ENCODE measurements around the gene PIM1. TPM values are rescaled to one million over a fixed set of nuclear protein-coding genes. Genes with fewer than 3 reads are reported as not detected.
A peak's percentile ranks its signal among the peaks of the same experiment; 100 is the strongest.

The PIM1 gene
- total RNA-seq, 1 donor: 8.7 TPM

DNA sequence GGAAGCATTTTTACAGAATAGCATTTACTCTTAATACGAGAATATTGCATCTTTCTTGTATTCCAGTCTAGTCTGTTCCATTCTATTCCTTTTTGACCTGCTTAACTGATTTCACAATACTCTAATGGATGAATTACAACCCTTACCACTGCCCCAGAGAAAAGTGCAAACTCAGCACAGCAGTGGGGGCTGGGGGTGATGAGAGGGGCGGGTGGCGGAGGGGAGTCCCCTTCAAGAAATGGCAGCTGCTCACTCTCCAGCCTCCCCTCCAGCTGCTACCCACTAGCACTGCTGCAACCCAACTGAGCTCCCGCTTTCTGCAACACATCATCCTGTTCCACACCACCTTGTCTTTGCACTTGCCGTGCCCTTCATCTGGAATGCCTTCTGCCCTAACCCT is 30.1 kb downstream of the PIM1 start:
- TF ChIP-seq, protein P1, sequence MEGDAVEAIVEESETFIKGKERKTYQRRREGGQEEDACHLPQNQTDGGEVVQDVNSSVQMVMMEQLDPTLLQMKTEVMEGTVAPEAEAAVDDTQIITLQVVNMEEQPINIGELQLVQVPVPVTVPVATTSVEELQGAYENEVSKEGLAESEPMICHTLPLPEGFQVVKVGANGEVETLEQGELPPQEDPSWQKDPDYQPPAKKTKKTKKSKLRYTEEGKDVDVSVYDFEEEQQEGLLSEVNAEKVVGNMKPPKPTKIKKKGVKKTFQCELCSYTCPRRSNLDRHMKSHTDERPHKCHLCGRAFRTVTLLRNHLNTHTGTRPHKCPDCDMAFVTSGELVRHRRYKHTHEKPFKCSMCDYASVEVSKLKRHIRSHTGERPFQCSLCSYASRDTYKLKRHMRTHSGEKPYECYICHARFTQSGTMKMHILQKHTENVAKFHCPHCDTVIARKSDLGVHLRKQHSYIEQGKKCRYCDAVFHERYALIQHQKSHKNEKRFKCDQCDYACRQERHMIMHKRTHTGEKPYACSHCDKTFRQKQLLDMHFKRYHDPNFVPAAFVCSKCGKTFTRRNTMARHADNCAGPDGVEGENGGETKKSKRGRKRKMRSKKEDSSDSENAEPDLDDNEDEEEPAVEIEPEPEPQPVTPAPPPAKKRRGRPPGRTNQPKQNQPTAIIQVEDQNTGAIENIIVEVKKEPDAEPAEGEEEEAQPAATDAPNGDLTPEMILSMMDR (IDR thresholded peaks at IDR 0.05; ENCODE audit: insufficient read depth, low read length): no peak
- no peak overlapping the region for H3K4me3 ChIP-seq (ENCODE audit: low read depth, low read length)
- DNase-seq (ENCODE audit: low read depth): no peak

DNA sequence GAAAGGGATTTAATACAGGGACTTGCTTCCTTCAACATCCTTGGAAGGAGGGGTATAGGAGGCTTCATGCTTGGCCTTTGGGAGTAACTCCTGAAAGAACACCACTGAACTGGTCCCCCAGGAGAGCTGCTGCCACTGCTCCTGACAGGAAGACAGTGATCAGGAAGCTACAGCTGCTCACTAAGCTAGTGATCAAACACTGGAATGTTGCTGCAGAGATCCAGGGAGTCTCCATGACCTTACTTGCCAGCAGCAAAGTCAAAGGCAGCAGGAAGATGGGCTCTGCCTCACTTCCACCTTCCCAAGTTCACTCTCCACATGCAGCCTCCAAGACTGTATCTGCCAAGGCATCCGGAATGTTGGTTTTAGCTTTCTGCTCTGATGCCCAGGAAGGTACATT is 31.8 kb downstream of the PIM1 start:
- TF ChIP-seq, protein P1 (IDR thresholded peaks at IDR 0.05; ENCODE audit: insufficient read depth, low read length): no peak
- no peak overlapping the region for H3K4me3 ChIP-seq (ENCODE audit: low read depth, low read length)
- no peak for DNase-seq (ENCODE audit: low read depth)

DNA sequence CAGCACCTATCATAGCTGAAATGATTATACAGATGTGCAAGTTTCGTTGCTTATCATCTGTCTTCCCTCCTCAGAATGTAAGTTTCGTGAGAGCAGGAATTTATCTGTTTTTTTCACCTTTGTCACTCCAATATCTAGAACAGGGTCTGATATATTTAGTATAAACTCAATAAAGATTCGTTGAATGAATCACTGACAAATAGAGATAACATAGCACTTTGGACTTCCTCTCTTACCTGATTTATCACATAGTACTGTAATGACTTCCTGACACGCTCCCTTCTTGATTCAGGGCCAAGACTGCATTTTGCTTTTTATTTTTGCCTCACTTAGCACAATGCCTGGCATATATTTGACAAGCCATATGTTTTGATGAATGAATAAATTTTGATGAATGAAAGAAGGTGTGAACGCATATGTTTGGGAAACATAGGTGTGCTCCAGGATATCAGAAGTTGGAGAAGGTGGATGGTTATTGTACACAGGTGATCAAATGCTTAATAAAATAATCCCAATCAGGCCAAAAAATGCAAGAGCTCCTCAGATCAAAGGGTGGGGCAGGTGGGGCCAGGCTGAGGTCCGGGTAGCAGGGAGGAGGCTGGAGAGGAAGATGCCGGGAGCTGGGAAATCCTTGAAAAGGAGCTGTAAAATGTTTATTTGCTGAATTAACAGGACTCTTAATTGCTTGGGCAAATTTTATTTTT is 33.0 kb downstream of the PIM1 start:
- H3K4me3 ChIP-seq (ENCODE audit: low read depth, low read length): no peak overlapping the region
- TF ChIP-seq, protein P1 (IDR thresholded peaks at IDR 0.05; ENCODE audit: insufficient read depth, low read length): no peak
- DNase-seq (ENCODE audit: low read depth): no peak

DNA sequence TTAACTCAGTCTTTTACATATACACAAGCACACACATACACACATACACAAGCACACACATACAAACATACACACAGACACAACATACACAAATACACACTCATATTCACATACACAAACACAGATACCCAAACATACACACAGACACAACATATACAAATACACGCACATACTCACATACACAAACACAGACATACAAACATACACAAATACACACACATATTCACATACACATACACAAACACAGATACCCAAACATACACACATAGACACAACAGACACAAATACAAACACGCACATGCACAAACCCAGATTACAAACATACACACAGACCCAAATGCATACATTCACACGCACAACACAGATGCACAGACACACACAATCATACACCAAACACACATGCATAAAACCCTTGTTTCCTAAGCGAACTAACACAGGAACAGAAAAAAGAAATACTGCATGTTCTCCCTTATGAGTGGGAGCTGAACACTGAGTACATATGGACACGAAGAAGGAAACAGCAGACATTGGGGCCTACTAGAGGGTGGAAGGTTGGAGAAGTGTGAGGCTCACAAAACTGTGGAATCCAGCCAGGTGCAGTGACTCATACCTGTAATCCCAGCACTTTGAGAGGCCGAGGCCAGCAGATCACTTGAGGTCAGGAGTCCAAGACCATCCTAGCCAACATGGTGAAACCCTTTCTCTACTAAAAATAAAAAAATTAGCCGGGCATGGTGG is 34.2 kb downstream of the PIM1 start:
- peak; percentile 62 for DNase-seq (ENCODE audit: low read depth)

DNA sequence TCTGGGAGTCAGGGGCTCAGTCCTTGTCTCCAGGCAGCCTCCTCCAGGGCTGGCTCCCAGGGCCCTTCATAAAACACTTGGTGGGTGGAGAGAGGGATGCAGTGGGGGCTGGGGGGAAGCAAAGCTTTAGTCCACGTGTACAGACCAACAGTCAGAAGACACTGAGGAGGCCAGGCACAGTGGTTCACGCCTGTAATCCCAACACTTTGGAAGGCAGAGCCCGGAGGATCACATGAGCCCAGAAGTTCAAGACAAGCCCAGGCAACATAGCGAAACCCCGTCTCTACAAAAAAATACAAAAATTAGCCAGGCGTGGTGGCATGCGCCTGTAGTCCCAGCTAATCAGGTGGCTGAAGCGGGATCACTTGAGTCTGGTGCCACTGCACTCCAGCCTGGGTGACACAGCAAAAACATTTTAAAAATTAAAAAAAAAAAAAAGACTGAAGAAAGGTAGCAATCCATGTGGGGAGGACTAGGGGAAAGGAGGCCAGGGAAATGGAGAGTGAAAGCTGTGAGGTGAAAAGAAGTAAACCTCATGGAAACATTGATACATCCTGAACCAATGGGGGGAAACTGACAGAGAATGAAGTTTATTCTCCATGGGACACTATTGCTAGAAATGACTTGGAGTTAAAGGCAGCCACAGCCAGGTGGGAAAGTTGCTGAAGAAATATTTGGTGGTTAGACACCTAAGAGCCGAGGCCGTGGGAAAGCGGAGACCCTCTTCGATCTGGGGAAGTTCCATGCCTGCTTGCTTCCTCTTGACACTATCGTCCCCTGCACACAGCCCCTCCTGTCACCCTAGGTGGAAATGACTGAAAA is 35.4 kb downstream of the PIM1 start:
- H3K4me3 ChIP-seq (ENCODE audit: low read depth, low read length): no peak overlapping the region
- TF ChIP-seq, protein P1 (IDR thresholded peaks at IDR 0.05; ENCODE audit: insufficient read depth, low read length): no peak
- DNase-seq (ENCODE audit: low read depth): no peak

More for the DNA sequence above, 34.2 kb downstream of the PIM1 start:
- TF ChIP-seq, protein P1 (IDR thresholded peaks at IDR 0.05; ENCODE audit: insufficient read depth, low read length): no peak
- no peak overlapping the region for H3K4me3 ChIP-seq (ENCODE audit: low read depth, low read length)

DNA sequence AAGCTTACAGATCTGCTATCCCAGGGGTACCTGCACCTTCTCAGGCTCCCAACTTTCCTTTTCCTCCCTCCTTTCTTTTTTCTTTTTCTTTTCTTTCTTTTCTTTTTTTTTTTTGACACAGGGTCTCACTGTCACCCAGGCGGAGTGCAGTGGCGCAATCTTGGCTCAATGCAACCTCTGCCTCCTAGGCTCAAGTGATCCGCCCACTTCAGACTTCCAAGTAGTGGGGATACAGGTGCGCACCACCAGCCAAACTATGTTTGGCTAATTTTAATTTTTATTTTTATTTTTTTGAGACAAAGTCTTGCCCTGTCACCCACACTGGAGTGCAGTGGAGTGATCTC is 36.0 kb downstream of the PIM1 start:
- TF ChIP-seq, protein P1 (IDR thresholded peaks at IDR 0.05; ENCODE audit: insufficient read depth, low read length): no peak
- DNase-seq (ENCODE audit: low read depth): no peak

More for the DNA sequence above, 36.0 kb downstream of the PIM1 start:
- H3K4me3 ChIP-seq (ENCODE audit: low read depth, low read length): no peak overlapping the region

All from fibroblast of the aortic adventitia (primary cell).